ENCODE measurements around the gene RAD51B.

Gene RAD51B

DNA sequence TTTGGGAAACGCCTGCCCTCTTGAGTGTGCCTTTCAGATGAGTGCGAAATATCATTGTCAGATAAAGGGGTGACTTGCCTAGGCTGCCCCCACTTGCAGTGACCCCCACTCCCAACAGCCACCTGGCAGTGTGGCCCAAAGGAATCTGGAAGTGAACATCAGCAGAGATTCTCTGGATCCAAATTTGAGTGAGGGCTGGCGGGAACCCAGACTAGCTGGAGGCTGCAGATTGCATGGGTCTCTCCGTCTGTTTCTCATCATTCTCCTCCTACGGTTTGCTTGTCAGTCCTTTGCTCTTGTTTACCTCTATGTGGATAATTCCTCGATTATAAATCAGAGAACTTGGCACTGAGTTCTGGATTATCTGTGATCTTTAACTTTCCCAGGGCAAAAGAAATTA lies 692.5 kb downstream of the RAD51B start:
- no peak for DNase-seq (ENCODE audit: low spot score)

DNA sequence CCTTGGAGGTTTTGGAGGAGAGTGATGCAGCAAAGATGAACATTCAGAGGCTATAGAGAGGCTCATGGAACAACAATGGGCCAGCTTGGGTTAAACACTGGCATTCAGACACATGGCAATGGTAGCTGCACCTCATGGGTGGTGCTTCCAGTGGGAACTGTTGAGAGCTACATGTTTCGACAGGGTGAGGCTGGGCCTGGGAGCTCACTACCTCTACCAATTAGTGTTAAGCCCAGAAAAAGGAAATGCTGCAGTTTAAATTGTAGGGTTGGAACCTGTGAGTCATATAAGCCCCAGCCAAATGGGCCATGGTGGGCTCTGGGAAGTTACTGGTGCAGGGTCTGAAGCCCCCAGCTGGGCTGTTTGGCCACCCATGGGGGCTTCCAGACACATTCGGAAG lies 693.6 kb downstream of the RAD51B start:
- no peak for DNase-seq (ENCODE audit: low spot score)

GRCh38 chr14:68513838-68514607 lies 694.4 kb downstream of the RAD51B start:
- no peak for DNase-seq (ENCODE audit: low spot score)

GRCh38 chr14:68514608-68515194 lies 695.1 kb downstream of the RAD51B start:
- no peak for DNase-seq (ENCODE audit: low spot score)

DNA sequence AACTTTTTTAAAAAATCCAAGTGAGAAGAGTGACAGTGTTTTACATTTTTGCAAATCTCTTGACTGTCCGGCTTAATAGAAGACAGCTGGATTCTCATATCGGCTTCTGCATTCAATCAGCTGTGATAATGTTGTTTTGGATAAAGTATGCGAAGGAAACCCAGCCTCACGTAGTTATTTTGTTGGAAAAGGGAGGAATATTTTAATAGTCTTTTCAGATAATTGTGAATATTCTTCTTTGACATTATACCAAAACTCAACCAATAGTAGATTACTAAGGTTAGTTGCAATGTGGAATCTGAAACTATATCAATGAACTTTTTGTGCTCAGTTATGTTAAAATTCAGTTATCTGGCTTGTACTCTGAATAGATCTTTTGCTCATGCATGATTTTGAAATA lies 696.8 kb downstream of the RAD51B start:
- no peak for DNase-seq (ENCODE audit: low spot score)

- DNase-seq (ENCODE audit: low spot score) = no peak
These were observed 698.6 kb downstream of the RAD51B start for GRCh38 chr14:68518166-68518565.

GRCh38 chr14:68518761-68519670 lies 699.4 kb downstream of the RAD51B start:
- DNase-seq (ENCODE audit: low spot score) = no peak

GRCh38 chr14:68519671-68520187 lies 700.1 kb downstream of the RAD51B start:
- DNase-seq (ENCODE audit: low spot score) = no peak

- no peak for DNase-seq (ENCODE audit: low spot score)
These were observed 701.3 kb downstream of the RAD51B start for GRCh38 chr14:68520637-68521556.

DNA sequence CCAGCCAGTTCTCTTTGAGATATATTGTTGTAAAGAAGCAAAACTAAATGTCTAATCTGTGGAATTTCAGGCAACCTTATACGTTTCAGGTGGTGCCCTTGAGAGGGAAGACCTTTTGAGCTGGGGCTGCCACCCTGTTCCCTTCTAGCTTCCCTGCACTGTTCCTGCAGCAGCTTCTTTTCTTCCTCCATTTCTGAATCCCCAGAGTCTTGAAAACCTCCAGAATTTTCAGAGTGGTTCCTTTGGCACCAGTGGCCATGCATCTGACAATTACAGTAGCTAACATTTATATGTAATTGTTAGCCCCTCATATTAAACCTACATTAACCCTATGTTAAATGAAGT lies 702.0 kb downstream of the RAD51B start:
- DNase-seq (ENCODE audit: low spot score) = no peak

- DNase-seq (ENCODE audit: low spot score) = no peak
These were observed 702.5 kb downstream of the RAD51B start for GRCh38 chr14:68521961-68522509.

GRCh38 chr14:68522510-68523325 lies 703.1 kb downstream of the RAD51B start:
- no peak for DNase-seq (ENCODE audit: low spot score)

GRCh38 chr14:68523326-68523610 lies 703.7 kb downstream of the RAD51B start:
- no peak for DNase-seq (ENCODE audit: low spot score)

DNA sequence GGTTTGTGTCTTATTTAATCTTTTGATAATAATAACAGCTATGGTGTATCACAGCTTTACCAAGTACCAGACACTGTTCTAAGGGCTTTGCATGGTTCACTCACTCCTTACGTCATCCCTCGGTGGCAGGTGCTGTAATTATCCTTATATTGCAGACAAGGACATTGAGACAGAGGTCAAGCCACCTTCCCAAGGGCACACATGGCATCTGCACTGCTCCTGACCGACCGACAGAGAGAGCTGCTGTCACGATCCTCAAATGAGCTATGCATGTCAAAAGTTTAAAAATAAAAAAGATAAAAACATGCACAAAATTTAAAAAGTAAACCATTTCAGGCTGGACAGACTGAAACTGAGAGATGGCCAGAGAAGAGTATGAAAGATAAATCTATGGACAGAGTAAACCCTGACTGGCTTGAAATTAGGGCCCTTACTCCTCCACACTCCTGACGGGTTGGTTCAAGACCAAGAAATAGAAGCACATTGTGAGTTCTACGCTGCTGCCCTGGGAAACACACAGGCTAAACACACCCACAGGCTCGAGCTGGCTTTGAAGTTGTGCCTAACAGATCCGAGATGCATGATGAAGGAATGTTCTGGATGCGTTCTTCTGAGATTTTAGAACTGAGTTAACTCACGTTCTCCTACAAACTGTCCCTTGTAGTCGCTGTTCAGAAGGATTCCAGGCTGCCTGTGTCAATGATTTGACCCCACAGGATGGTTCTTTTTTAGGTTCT lies 704.6 kb downstream of the RAD51B start:
- DNase-seq (ENCODE audit: low spot score) = no peak

GRCh38 chr14:68525516-68525915 lies 705.9 kb downstream of the RAD51B start:
- no peak for DNase-seq (ENCODE audit: low spot score)

GRCh38 chr14:68526512-68527091 lies 707.0 kb downstream of the RAD51B start:
- DNase-seq (ENCODE audit: low spot score) = no peak

DNA sequence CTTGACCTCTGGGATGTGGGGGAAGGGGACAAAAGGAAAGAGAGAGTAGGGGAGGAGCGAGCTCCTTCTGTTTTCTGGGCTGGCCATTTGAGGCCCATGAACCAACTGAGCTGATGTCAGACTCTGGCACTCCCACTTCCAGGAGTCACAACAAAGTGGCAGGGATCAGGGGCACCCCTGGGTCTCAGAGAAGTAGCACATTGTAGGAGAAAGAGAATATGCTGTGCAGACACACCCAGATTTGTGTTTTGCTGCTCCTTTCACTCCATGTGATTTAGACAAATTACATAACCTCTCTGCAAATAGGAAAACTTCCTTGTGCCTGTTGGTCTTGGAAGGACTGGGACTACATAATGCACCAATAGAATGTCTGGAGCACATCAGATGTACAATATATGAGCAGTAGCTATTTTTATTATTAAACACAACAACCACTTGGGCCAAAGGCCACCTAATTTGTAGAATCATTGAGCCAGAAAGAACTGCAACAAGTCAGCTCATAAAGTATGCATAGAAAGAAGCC lies 707.8 kb downstream of the RAD51B start:
- DNase-seq (ENCODE audit: low spot score) = no peak

DNA sequence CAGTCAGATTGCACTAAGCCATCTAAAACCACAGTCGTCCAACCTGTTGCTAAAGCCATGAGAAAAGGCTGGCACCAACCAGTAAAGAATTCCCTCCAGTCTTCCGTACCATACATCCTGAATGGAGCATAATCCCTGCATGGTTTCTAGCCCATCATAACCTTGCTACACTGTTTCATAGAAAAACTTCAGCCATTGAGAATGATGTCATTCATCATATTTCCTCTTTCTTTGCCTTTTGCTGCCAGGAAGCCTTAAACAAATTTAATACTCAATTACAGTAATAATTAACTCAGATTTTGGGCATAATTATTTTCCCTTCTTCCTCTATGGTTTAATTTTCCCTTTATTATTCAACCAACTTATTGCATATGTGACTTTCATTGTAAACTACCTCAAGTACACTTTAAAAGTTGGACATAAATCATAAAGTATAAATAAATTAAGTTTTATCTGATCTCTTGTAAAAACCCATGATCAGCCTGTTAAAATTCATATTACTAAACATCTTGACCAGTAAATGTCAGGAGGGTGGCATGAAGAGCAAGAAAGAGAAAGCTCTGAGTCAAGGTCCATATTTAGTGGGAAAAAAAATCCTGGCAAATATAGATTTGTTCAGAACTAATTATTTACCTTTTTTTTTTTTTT lies 708.6 kb downstream of the RAD51B start:
- no peak for DNase-seq (ENCODE audit: low spot score)

DNA sequence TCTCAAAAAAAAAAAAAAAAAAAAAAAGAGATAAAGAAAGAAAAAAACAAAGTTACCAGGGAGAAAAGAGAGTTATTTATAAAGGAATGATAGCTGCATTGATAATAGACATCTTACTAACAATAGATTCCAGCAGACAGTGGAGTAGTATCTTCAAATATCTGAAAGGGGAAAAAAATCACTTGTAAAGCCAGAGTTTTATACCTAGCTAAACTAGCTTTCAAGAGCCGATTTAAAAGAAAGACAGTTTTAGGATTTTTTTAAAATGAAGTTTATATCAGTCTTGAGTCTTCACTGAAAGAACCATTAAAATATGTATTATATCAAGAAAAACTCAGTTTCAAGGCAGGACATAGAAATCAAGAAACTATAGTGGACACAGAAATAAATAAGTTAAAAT lies 710.9 kb downstream of the RAD51B start:
- DNase-seq (ENCODE audit: low spot score) = no peak

Data from RKO (cell line).